ENCODE data around the gene WFS1. TPM values are rescaled to one million over a fixed set of nuclear protein-coding genes. Genes with fewer than 3 reads are reported as not detected.

WFS1 gene
- total and polyA plus RNA-seq, 2 donors (not counting 3 experiments of a cell fraction or from before 2014, with no cell fraction given) = 48.2 to 70.0 TPM

- no peak overlapping the region for H2AFZ ChIP-seq (ENCODE audit: low read depth, low read length)
- no peaks in the 10 kb centered on the region for H3K9me1 ChIP-seq (replicated peaks; ENCODE audit: control insufficient read depth, extremely low read depth, insufficient read depth, low read length)
- no peaks in the 10 kb centered on the region for H4K20me1 ChIP-seq (replicated peaks; ENCODE audit: control insufficient read depth, extremely low read depth, insufficient read depth, low read length)
- no peak overlapping the region for H3K4me2 ChIP-seq (ENCODE audit: insufficient read depth, low read length)
- dilution Hi-C loops (cut with MboI; ENCODE audit: extremely low pct_ligation_motif_present, low sequenced_read_pairs) (no loop called here), intact Hi-C loops (cut with micrococcal nuclease) (loop anchor here (10.0 kb wide), 1 partner anchor 1241 kb away; no protein-coding TSS in a partner anchor)
- ChIA-PET CTCF (interaction anchor here (0.9 kb wide), 1 partner anchor 56 kb away, joined by 3 read pairs; no protein-coding TSS in a partner anchor), POLR2A (no interaction called here)
- TF ChIP-seq GATA2 (IDR thresholded peaks at IDR 0.05; ENCODE audit: insufficient read depth, insufficient read length, low read depth, low read length) (no peak), EZH2 (IDR thresholded peaks at IDR 0.05; ENCODE audit: borderline replicate concordance, low read depth, low read length, severe bottlenecking) (no peak), POLR2A (IDR thresholded peaks at IDR 0.05; ENCODE audit: low read depth, low read length) (no peak)
- DNase-seq (ENCODE audit: low read depth, low spot score) = no peak
- H3K9me3 ChIP-seq (replicated peaks; ENCODE audit: control insufficient read depth, insufficient read depth, low read length) = no peaks in the 10 kb centered on the region
- FAIRE-seq = no peak
- no peak overlapping the region for H3K4me3 ChIP-seq (replicated peaks in 1 of 3; ENCODE audit: insufficient read depth in 1 of 3, low read depth in 1 of 3, low read length in 3 of 3)
- H3K79me2 ChIP-seq (ENCODE audit: control insufficient read depth, insufficient read depth, low read length) = no peaks in the 10 kb centered on the region
- no peaks in the 10 kb centered on the region for H3K27me3 ChIP-seq (ENCODE audit: control insufficient read depth in 2 of 2, insufficient read depth in 2 of 2, low read length in 2 of 2)
- BruUV-seq (replicated peaks) = no TSS peak
- no peak overlapping the region for H3K9ac ChIP-seq (replicated peaks; ENCODE audit: extremely low read depth, insufficient read depth, low read length)
- H3K27ac ChIP-seq (ENCODE audit: insufficient read depth, low read depth, low read length) = no peak overlapping the region
- peaks cover 31% of the 10 kb centered on the region for H3K4me1 ChIP-seq (ENCODE audit: control insufficient read depth, extremely low read depth, insufficient read depth, low read length)
- H3K36me3 ChIP-seq (ENCODE audit: control insufficient read depth in 2 of 2, extremely low read depth in 1 of 2, insufficient read depth in 2 of 2, low read length in 2 of 2) = peaks cover 0 to 12% of the 10 kb centered on the region in 2 experiments
Observed at GRCh38 chr4:6275351-6275750, 5.7 kb downstream of the WFS1 start.

DNA sequence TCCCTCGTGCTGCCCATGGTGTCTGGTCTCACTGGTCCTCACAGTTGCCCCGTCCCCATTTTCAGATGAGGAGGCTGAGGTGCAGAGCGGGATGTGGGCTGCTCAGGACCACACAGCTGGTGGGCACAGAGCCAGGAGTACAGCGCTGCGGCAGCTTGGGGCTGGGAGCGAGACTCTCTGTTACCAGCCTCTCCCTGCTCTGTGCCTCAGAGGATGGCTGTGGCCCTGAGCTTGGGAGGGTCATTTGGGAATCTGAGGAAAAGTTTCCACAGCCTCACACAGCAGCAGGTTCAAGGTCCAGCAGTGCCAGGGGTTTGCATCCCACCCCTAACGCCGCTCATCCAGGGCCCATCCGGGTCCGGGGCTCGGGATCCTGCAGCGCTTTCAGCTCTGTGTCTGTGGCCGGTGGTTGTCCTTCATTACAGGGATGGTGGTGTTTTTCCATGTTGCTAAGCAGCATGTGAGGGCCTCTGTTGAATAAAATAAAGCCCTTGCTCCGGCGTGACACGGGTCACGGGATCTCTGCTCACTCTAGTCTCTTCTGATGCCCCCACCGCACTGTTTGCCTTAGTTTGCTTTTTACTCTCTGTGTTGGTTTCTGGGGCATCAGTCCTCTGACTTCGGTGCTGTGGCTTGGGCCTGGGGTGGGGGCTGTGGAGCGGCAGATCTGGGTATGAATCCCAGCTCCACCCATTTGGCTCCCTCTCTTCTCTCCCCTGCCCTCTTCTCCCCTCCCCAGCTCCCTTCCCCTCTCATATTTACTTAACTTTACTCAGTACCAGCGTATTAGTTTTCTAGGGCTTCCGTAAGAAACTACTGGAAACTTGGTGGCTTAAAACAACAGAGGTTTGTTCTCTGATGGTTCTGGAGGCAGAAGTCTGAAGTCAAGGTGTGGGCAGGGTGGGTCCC lies 6.5 kb downstream of the WFS1 start:
- no peak overlapping the region for H3K4me2 ChIP-seq (ENCODE audit: insufficient read depth, low read length)
- peaks cover 0 to 17% of the 10 kb centered on the region in 2 experiments for H3K36me3 ChIP-seq (ENCODE audit: control insufficient read depth in 2 of 2, extremely low read depth in 1 of 2, insufficient read depth in 2 of 2, low read length in 2 of 2)
- POLR2A ChIA-PET = no interaction called here
- no peaks in the 10 kb centered on the region for H3K9me1 ChIP-seq (replicated peaks; ENCODE audit: control insufficient read depth, extremely low read depth, insufficient read depth, low read length)
- no peak for DNase-seq (ENCODE audit: low read depth, low spot score)
- no peaks in the 10 kb centered on the region for H3K27me3 ChIP-seq (ENCODE audit: control insufficient read depth in 2 of 2, insufficient read depth in 2 of 2, low read length in 2 of 2)
- no peak overlapping the region for H3K9ac ChIP-seq (replicated peaks; ENCODE audit: extremely low read depth, insufficient read depth, low read length)
- CTCF ChIA-PET = interaction anchor here (1.3 kb wide), 1 partner anchor 51 kb away, joined by 3 read pairs; no protein-coding TSS in a partner anchor
- no peak for FAIRE-seq
- no peak overlapping the region for H3K27ac ChIP-seq (ENCODE audit: insufficient read depth, low read depth, low read length)
- no peak overlapping the region for H3K4me3 ChIP-seq (replicated peaks in 1 of 3; ENCODE audit: insufficient read depth in 1 of 3, low read depth in 1 of 3, low read length in 3 of 3)
- no peaks in the 10 kb centered on the region for H3K9me3 ChIP-seq (replicated peaks; ENCODE audit: control insufficient read depth, insufficient read depth, low read length)
- no peak for TF ChIP-seq GATA2 (IDR thresholded peaks at IDR 0.05; ENCODE audit: insufficient read depth, insufficient read length, low read depth, low read length)
- no peak for TF ChIP-seq MYC (IDR thresholded peaks at IDR 0.05; ENCODE audit: low read depth, low read length)
- no peak for TF ChIP-seq FOS (IDR thresholded peaks at IDR 0.05; ENCODE audit: borderline replicate concordance, insufficient read depth, low read length)
- TF ChIP-seq POLR2AphosphoS5 (IDR thresholded peaks at IDR 0.05; ENCODE audit: insufficient read depth, low read depth, low read length) = no peak
- no peak for TF ChIP-seq EZH2 (IDR thresholded peaks at IDR 0.05; ENCODE audit: borderline replicate concordance, low read depth, low read length, severe bottlenecking)
- TF ChIP-seq JUN (IDR thresholded peaks at IDR 0.05; ENCODE audit: borderline replicate concordance, insufficient read depth, insufficient read length, low read depth) = no peak
- TF ChIP-seq, protein P1, sequence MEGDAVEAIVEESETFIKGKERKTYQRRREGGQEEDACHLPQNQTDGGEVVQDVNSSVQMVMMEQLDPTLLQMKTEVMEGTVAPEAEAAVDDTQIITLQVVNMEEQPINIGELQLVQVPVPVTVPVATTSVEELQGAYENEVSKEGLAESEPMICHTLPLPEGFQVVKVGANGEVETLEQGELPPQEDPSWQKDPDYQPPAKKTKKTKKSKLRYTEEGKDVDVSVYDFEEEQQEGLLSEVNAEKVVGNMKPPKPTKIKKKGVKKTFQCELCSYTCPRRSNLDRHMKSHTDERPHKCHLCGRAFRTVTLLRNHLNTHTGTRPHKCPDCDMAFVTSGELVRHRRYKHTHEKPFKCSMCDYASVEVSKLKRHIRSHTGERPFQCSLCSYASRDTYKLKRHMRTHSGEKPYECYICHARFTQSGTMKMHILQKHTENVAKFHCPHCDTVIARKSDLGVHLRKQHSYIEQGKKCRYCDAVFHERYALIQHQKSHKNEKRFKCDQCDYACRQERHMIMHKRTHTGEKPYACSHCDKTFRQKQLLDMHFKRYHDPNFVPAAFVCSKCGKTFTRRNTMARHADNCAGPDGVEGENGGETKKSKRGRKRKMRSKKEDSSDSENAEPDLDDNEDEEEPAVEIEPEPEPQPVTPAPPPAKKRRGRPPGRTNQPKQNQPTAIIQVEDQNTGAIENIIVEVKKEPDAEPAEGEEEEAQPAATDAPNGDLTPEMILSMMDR (IDR thresholded peaks at IDR 0.05; ENCODE audit: extremely low read depth in 1 of 2, insufficient read depth in 1 of 2, low read depth in 1 of 2, low read length in 2 of 2) = no peak
- no peak for TF ChIP-seq MAX (IDR thresholded peaks at IDR 0.05; ENCODE audit: insufficient read depth, insufficient read length)
- TF ChIP-seq POLR2A (IDR thresholded peaks at IDR 0.05; ENCODE audit: low read depth, low read length) = no peak
- BruUV-seq (replicated peaks) = no TSS peak
- dilution Hi-C loops (cut with MboI; ENCODE audit: extremely low pct_ligation_motif_present, low sequenced_read_pairs) (no loop called here), intact Hi-C loops (cut with micrococcal nuclease) (loop anchor here (10.0 kb wide), 1 partner anchor 1241 kb away; no protein-coding TSS in a partner anchor)
- peaks cover 29% of the 10 kb centered on the region for H3K4me1 ChIP-seq (ENCODE audit: control insufficient read depth, extremely low read depth, insufficient read depth, low read length)
- H2AFZ ChIP-seq (ENCODE audit: low read depth, low read length) = no peak overlapping the region
- no peaks in the 10 kb centered on the region for H3K79me2 ChIP-seq (ENCODE audit: control insufficient read depth, insufficient read depth, low read length)
- no peaks in the 10 kb centered on the region for H4K20me1 ChIP-seq (replicated peaks; ENCODE audit: control insufficient read depth, extremely low read depth, insufficient read depth, low read length)
